Panc1 (cell line): Measurements from ENCODE around the gene CMIP. TPM values are rescaled to one million over a fixed set of nuclear protein-coding genes. Genes with fewer than 3 reads are reported as not detected.
A peak's percentile ranks its signal among the peaks of the same experiment; 100 is the strongest.

ENCODE experiments used
- ATAC-seq: fragments of 200-7000 bp; cut with Tn5 transposase; 2 replicates; pipeline ENCODE4 v1.9.1; 2020; ENCODE audit warnings: mild to moderate bottlenecking, moderate library complexity
- BruUV-seq: library from RNA; stranded (reverse); fragments of 400-500 nt; replicated peaks from 2 replicates; lab custom pipeline; 2021; lab: Mats Ljungman, UMichigan
- CTCF ChIA-PET: fragments of 300-600 bp; sonication (Branson Sonifier 250); formaldehyde crosslinking; loops from one replicate; lab custom pipeline; 2022; ENCODE audit warnings: antibody characterized with exemption; lab: Charles Lee
- POLR2A ChIA-PET: fragments of 300-600 bp; sonication (Branson Sonifier 250); formaldehyde crosslinking; loops from one replicate; lab custom pipeline; 2022; ENCODE audit warnings: antibody characterized with exemption; lab: Charles Lee
- DNase-seq: peaks from one replicate; pipeline ENCODE4 v3.0.0-alpha.2; 2010; ENCODE audit warnings: low read depth, low spot score
- H3K27ac ChIP-seq: 2 replicates; pipeline ENCODE4 v1.5.1; 2011; ENCODE audit warnings: mild to moderate bottlenecking, low read length, inconsistent platforms
- H3K27me3 ChIP-seq: fragments of 200-500 bp; sonication (Bioruptor generic); 2 replicates; pipeline ENCODE4 v1.6.0; 2014; ENCODE audit warnings: low read length, inconsistent platforms; ENCODE audit not compliant: control insufficient read depth, insufficient read depth
- H3K36me3 ChIP-seq: fragments of 200-500 bp; sonication (Bioruptor generic); 2 replicates; pipeline ENCODE4 v1.5.1; 2014; ENCODE audit warnings: inconsistent platforms, mild to moderate bottlenecking, low read length, moderate library complexity; ENCODE audit not compliant: control insufficient read depth, insufficient read depth
- H3K4me1 ChIP-seq: 2 replicates; pipeline ENCODE4 v1.5.1; 2011; ENCODE audit warnings: inconsistent platforms, mild to moderate bottlenecking, low read length, moderate library complexity; ENCODE audit not compliant: control insufficient read depth, insufficient read depth
- H3K4me3 ChIP-seq, 2 experiments: 2 replicates each; pipeline ENCODE4 v1.5.1; 2011 to 2012; ENCODE audit warnings: low read depth in 2 of 2, low read length in 2 of 2, mild to moderate bottlenecking in 2 of 2, inconsistent platforms in 1 of 2, moderate library complexity in 1 of 2
- H3K9me3 ChIP-seq: fragments of 200-500 bp; sonication (Bioruptor generic); 2 replicates; pipeline ENCODE4 v1.5.1; 2014; ENCODE audit warnings: low read depth, mild to moderate bottlenecking, inconsistent platforms, low read length, moderate library complexity; ENCODE audit not compliant: control insufficient read depth, insufficient read depth
- CTCF ChIP-seq: fragments of 450-650 bp; IDR thresholded peaks from 2 replicates; pipeline ENCODE4 v1.5.1; 2017; ENCODE audit warnings: mild to moderate bottlenecking
- POLR2AphosphoS5 ChIP-seq: IDR thresholded peaks from 2 replicates; pipeline ENCODE4 v1.6.1; 2012; ENCODE audit warnings: mild to moderate bottlenecking, low read depth, low read length, moderate library complexity
- REST ChIP-seq, 2 experiments: IDR thresholded peaks; 2 replicates each; pipeline ENCODE4 v1.6.1; 2011 to 2012; ENCODE audit warnings: low read depth in 2 of 2, control low read depth in 1 of 2, low read length in 1 of 2, mild to moderate bottlenecking in 1 of 2, moderate library complexity in 1 of 2; ENCODE audit not compliant: insufficient read depth in 1 of 2
- SIN3A ChIP-seq: IDR thresholded peaks from 2 replicates; pipeline ENCODE4 v1.6.1; 2012; ENCODE audit warnings: low read depth, mild to moderate bottlenecking, low read length, moderate library complexity, borderline replicate concordance; ENCODE audit not compliant: insufficient read depth
- TCF7L2 ChIP-seq: IDR thresholded peaks from 2 replicates; pipeline ENCODE4 v1.6.1; 2011; ENCODE audit warnings: mild to moderate bottlenecking, low read depth, low read length, inconsistent platforms
- in situ Hi-C: cut with HindIII; loops from 2 replicates; pipeline ENCODE4 v1.10.0; 2016; ENCODE audit warnings: low sequenced_read_pairs, low pct_unique_long_range_greater_than_20kb
- intact Hi-C: fragments of 100-400 bp; cut with micrococcal nuclease; formaldehyde crosslinking; loops from one replicate; pipeline ENCODE4 v1.10.0; 2022; ENCODE audit not compliant: unreplicated experiment
- total RNA-seq: library from RNA; stranded (reverse); gene quantifications from one replicate; pipeline ENCODE4 v1.2.1, GENCODE V29; 2021; ENCODE audit not compliant: unreplicated experiment

CMIP gene
- total RNA-seq, 1 experiment from 2014 or later = 49.7 TPM

GRCh38 chr16:81443688-81444447 lies 740 bp upstream of the CMIP start:
- Histone ChIP-seq H3K27me3 (no peaks in the 10 kb centered on the region), H3K4me1 (peaks cover 3% of the 10 kb centered on the region), H3K4me3 (peak overlapping the region; percentile 45 to 54), H3K27ac (peak overlapping the region; percentile 77), H3K36me3 (peaks cover 4% of the 10 kb centered on the region; the same call in 1 of the 2 replicates), H3K9me3 (no peaks in the 10 kb centered on the region)
- BruUV-seq = no TSS peak
- ChIA-PET POLR2A (interaction anchor here (0.7 kb wide), 1 partner anchor 450 kb away, joined by 12 read pairs; no protein-coding TSS in a partner anchor), CTCF (no interaction called here)
- no peak for DNase-seq
- in situ Hi-C loops (no loop called here), intact Hi-C loops (no loop called here)
- peak; percentile 0; the same call in 1 of the 2 replicates for ATAC-seq
- no peak for TF ChIP-seq CTCF
- TF ChIP-seq REST (IDR thresholded peaks at IDR 0.05; ENCODE audit: insufficient read depth in 1 of 2, low read depth in 2 of 2, low read length in 1 of 2) = no peak
- no peak for TF ChIP-seq TCF7L2
- no peak for TF ChIP-seq SIN3A
- no peak for TF ChIP-seq POLR2AphosphoS5

- TF ChIP-seq REST (IDR thresholded peaks at IDR 0.05; ENCODE audit: insufficient read depth in 1 of 2, low read depth in 2 of 2, low read length in 1 of 2) (no peak), TCF7L2 (no peak), POLR2AphosphoS5 (no peak), CTCF (peak; percentile 50), SIN3A (0 out of 2 replicates have a peak, but pooled peaks have one; percentile 15)
- peaks cover 10% of the 10 kb centered on the region for H3K4me1 ChIP-seq
- H3K9me3 ChIP-seq = no peaks in the 10 kb centered on the region
- no peaks in the 10 kb centered on the region for H3K27me3 ChIP-seq
- in situ Hi-C loops (no loop called here), intact Hi-C loops (loop anchor here (5.0 kb wide), 1 partner anchor 43 kb away; no protein-coding TSS in a partner anchor)
- no TSS peak for BruUV-seq
- ATAC-seq (peak; percentile 26), DNase-seq (no peak)
- ChIA-PET CTCF (no interaction called here), POLR2A (interaction anchor here (0.7 kb wide), 1 partner anchor 49 kb away, joined by 5 read pairs; no protein-coding TSS in a partner anchor)
- H3K4me3 ChIP-seq = peak overlapping the region; percentile 74 to 87
- peaks cover 4% of the 10 kb centered on the region; the same call in 1 of the 2 replicates for H3K36me3 ChIP-seq
- peak overlapping the region; percentile 87 for H3K27ac ChIP-seq
Measured at GRCh38 chr16:81445143-81445961, 744 bp downstream of the CMIP start.
